ENCODE measurements around the gene FOXO3. TPM values are rescaled to one million over a fixed set of nuclear protein-coding genes. Genes with fewer than 3 reads are reported as not detected.

Gene FOXO3
- polyA plus RNA-seq, 1 donor (not counting 4 experiments of a cell fraction or from before 2014, with no cell fraction given) = 17.6 TPM

DNA sequence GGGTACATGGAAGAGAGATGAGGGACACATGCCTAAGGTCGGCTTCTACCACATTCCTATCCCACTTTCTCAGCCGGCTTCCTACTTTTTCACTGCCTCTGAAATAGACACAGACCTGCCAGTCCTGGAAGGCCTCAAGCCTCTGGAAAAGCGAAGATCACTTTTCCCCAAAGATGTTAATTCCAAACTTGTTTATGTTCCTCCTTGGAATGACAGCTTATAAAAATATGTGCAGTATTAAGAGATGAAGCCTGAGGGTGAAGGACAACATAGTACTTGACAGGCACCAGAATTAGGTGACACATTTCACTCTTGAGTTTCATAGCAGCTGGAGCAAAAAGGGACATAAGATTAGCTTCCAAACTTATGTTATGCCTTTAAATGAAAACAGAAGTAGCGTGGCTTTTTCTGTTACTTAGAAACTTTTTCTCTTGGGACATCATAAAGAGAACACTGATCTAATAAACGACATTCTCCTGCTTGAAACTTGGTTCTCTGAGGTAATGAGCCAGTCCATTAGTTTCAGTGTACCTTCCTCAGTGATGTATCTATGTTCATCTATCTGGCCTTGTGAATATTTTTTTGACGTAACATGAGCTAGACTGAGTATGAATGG lies 25.3 kb downstream of the FOXO3 start:
- dilution Hi-C loops (cut with MboI; ENCODE audit: extremely low pct_ligation_motif_present, low sequenced_read_pairs) = no loop called here
- H2AFZ ChIP-seq (ENCODE audit: control insufficient read depth, low read length) = no peak overlapping the region
- H3K27ac ChIP-seq (ENCODE audit: control insufficient read depth, insufficient read depth, low read length) = no peak overlapping the region
- H3K36me3 ChIP-seq (ENCODE audit: control insufficient read depth in 2 of 2, extremely low read depth in 1 of 2, insufficient read depth in 2 of 2, low read length in 2 of 2) = peaks cover 0 to 3% of the 10 kb centered on the region in 2 experiments
- DNase-seq (ENCODE audit: low read depth, low spot score) (no peak), FAIRE-seq (no peak)
- H3K79me2 ChIP-seq (ENCODE audit: control insufficient read depth, insufficient read depth, low read length) = peaks cover 74% of the 10 kb centered on the region
- no peak for TF ChIP-seq EZH2 (IDR thresholded peaks at IDR 0.05; ENCODE audit: low read length)
- TF ChIP-seq, protein P1, sequence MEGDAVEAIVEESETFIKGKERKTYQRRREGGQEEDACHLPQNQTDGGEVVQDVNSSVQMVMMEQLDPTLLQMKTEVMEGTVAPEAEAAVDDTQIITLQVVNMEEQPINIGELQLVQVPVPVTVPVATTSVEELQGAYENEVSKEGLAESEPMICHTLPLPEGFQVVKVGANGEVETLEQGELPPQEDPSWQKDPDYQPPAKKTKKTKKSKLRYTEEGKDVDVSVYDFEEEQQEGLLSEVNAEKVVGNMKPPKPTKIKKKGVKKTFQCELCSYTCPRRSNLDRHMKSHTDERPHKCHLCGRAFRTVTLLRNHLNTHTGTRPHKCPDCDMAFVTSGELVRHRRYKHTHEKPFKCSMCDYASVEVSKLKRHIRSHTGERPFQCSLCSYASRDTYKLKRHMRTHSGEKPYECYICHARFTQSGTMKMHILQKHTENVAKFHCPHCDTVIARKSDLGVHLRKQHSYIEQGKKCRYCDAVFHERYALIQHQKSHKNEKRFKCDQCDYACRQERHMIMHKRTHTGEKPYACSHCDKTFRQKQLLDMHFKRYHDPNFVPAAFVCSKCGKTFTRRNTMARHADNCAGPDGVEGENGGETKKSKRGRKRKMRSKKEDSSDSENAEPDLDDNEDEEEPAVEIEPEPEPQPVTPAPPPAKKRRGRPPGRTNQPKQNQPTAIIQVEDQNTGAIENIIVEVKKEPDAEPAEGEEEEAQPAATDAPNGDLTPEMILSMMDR (optimal IDR thresholded peaks at IDR 0.05 in 1 of 3, IDR thresholded peaks at IDR 0.05 in 1 of 3, conservative IDR thresholded peaks at IDR 0.05 in 1 of 3; ENCODE audit: extremely low read depth in 1 of 3, insufficient read depth in 2 of 3, low read length in 3 of 3) = no peak
- no peak overlapping the region for H3K9ac ChIP-seq (ENCODE audit: control insufficient read depth, extremely low read depth, insufficient read depth, low read length)
- no peaks in the 10 kb centered on the region for H3K27me3 ChIP-seq (ENCODE audit: control insufficient read depth, extremely low read depth, insufficient read depth, low read length)
- H4K20me1 ChIP-seq (ENCODE audit: control insufficient read depth, extremely low read depth, insufficient read depth, low read length) = peaks cover 17% of the 10 kb centered on the region
- no peak overlapping the region for H3K4me3 ChIP-seq (ENCODE audit: control insufficient read depth in 2 of 3, extremely low read depth in 1 of 3, insufficient read depth in 2 of 3, low read depth in 1 of 3, low read length in 3 of 3)
- H3K9me3 ChIP-seq (ENCODE audit: control insufficient read depth, low read depth, low read length) = no peaks in the 10 kb centered on the region
- H3K4me1 ChIP-seq (ENCODE audit: control insufficient read depth, extremely low read depth, insufficient read depth, low read length) = peaks cover 59% of the 10 kb centered on the region
- H3K9me1 ChIP-seq (ENCODE audit: control insufficient read depth, extremely low read depth, insufficient read depth, low read length) = peaks cover 2% of the 10 kb centered on the region
- H3K4me2 ChIP-seq (ENCODE audit: control insufficient read depth, extremely low read depth, insufficient read depth, low read depth, low read length) = no peak overlapping the region

GRCh38 chr6:108587258-108588059 lies 26.7 kb downstream of the FOXO3 start:
- Histone ChIP-seq H3K4me1 (ENCODE audit: control insufficient read depth, extremely low read depth, insufficient read depth, low read length) (peaks cover 61% of the 10 kb centered on the region), H3K9ac (ENCODE audit: control insufficient read depth, extremely low read depth, insufficient read depth, low read length) (no peak overlapping the region), H3K79me2 (ENCODE audit: control insufficient read depth, insufficient read depth, low read length) (peaks cover 75% of the 10 kb centered on the region), H3K4me3 (ENCODE audit: control insufficient read depth in 2 of 3, extremely low read depth in 1 of 3, insufficient read depth in 2 of 3, low read depth in 1 of 3, low read length in 3 of 3) (peak overlapping the region in 1 of 3 experiments; percentile 30), H3K27me3 (ENCODE audit: control insufficient read depth, extremely low read depth, insufficient read depth, low read length) (no peaks in the 10 kb centered on the region), H3K4me2 (ENCODE audit: control insufficient read depth, extremely low read depth, insufficient read depth, low read depth, low read length) (peak overlapping the region; percentile 76), H2AFZ (ENCODE audit: control insufficient read depth, low read length) (no peak overlapping the region), H4K20me1 (ENCODE audit: control insufficient read depth, extremely low read depth, insufficient read depth, low read length) (peaks cover 15% of the 10 kb centered on the region), H3K27ac (ENCODE audit: control insufficient read depth, insufficient read depth, low read length) (peak overlapping the region; percentile 82), H3K9me3 (ENCODE audit: control insufficient read depth, low read depth, low read length) (no peaks in the 10 kb centered on the region), H3K9me1 (ENCODE audit: control insufficient read depth, extremely low read depth, insufficient read depth, low read length) (peaks cover 2% of the 10 kb centered on the region), H3K36me3 (ENCODE audit: control insufficient read depth in 2 of 2, extremely low read depth in 1 of 2, insufficient read depth in 2 of 2, low read length in 2 of 2) (peaks cover 0 to 3% of the 10 kb centered on the region in 2 experiments)
- peak; percentile 5 for FAIRE-seq
- TF ChIP-seq EZH2 (IDR thresholded peaks at IDR 0.05; ENCODE audit: low read length) = no peak
- TF ChIP-seq, protein P1 (optimal IDR thresholded peaks at IDR 0.05 in 1 of 3, IDR thresholded peaks at IDR 0.05 in 1 of 3, conservative IDR thresholded peaks at IDR 0.05 in 1 of 3; ENCODE audit: extremely low read depth in 1 of 3, insufficient read depth in 2 of 3, low read length in 3 of 3) = no peak
- dilution Hi-C loops (cut with MboI; ENCODE audit: extremely low pct_ligation_motif_present, low sequenced_read_pairs) = no loop called here
- no peak for DNase-seq (ENCODE audit: low read depth, low spot score)
